Left lung (tissue), 10 donors: ENCODE measurements around the gene GCG. TPM values are rescaled to one million over a fixed set of nuclear protein-coding genes. Genes with fewer than 3 reads are reported as not detected.

Experiments
- ATAC-seq: fragments of 200-7000 bp; cut with Tn5 transposase; one replicate; pipeline ENCODE4 v1.9.1; 2020; ENCODE audit warnings: moderate library complexity
- DNase-seq, 4 donors: peaks; one replicate each; pipeline ENCODE4 v3.0.0-alpha.2; 2013 to 2020
- H3K27ac ChIP-seq, 2 donors: fragments of 200-600 bp; sonication (generic) in 1 of 2; one replicate each; pipeline versions ENCODE4 v1.5.0 to v1.8.0; 2020 to 2021
- H3K27me3 ChIP-seq, 2 donors: fragments of 200-600 bp; sonication (generic) in 1 of 2; one replicate each; pipeline versions ENCODE4 v1.5.0 to v1.8.0; 2020 to 2021
- H3K36me3 ChIP-seq, 2 donors: fragments of 200-600 bp; sonication (generic) in 1 of 2; one replicate each; pipeline versions ENCODE4 v1.5.0 to v1.8.0; 2020 to 2021
- H3K4me1 ChIP-seq, 2 donors: fragments of 200-600 bp; one replicate each; pipeline ENCODE4 v1.8.0; 2021
- H3K4me3 ChIP-seq, 2 donors: fragments of 200-600 bp; sonication (generic) in 1 of 2; one replicate each; pipeline versions ENCODE4 v1.5.0 to v1.8.0; 2020 to 2021; ENCODE audit warnings: mild to moderate bottlenecking in 1 of 2
- H3K9me3 ChIP-seq, 2 donors: fragments of 200-600 bp; sonication (generic) in 1 of 2; one replicate each; pipeline versions ENCODE4 v1.5.0 to v1.8.0; 2020 to 2021
- CTCF ChIP-seq, 2 donors: fragments of 200-600 bp; sonication (generic) in 1 of 2; IDR thresholded peaks; one replicate each; pipeline versions ENCODE4 v1.5.0 to v1.8.0; 2021; ENCODE audit warnings: antibody characterized with exemption in 2 of 2
- intact Hi-C, 2 donors: fragments of 100-400 bp; cut with DNase I; formaldehyde crosslinking; loops; one replicate each; pipeline versions ENCODE4 v1.11.2 to v1.14.2; 2022
- polyA plus RNA-seq, 6 donors: library from polyadenylated mRNA; unstranded; fragments of 120-200 nt; gene quantifications; one replicate each; pipeline ENCODE4 v1.2.1, GENCODE V29; 2013; ENCODE audit not compliant: insufficient read length in 6 of 6
- total RNA-seq, 2 donors: library from RNA; stranded (reverse); fragmentation: NEBNext Ultra II Directional; extraction: Animal tissue kit (Norgen Biotek cat#: 25700); gene quantifications; one replicate each; pipeline ENCODE4 v1.2.1, GENCODE V29; 2021
- donor health status: DM: no; HTN: yes; CAD: no.
- donor health status: DM: no; HTN: no; CAD: no.

The GCG gene
- total and polyA plus RNA-seq, 8 donors = 0.15 TPM; not detected in 7

GRCh38 chr2:162166745-162167144, 14.7 kb upstream of the GCG start:
- TF ChIP-seq CTCF (IDR thresholded peaks at IDR 0.05) = no peak
- no peaks in the 10 kb centered on the region for H3K27me3 ChIP-seq
- ATAC-seq (no peak), DNase-seq (no peak)
- H3K9me3 ChIP-seq = no peaks in the 10 kb centered on the region
- no peaks in the 10 kb centered on the region for H3K4me1 ChIP-seq
- no peaks in the 10 kb centered on the region for H3K36me3 ChIP-seq
- no peak overlapping the region for H3K4me3 ChIP-seq
- intact Hi-C loops = no loop called here
- no peak overlapping the region for H3K27ac ChIP-seq

GRCh38 chr2:162166174-162166573, 14.1 kb upstream of the GCG start:
- no peaks in the 10 kb centered on the region for H3K9me3 ChIP-seq
- intact Hi-C loops = no loop called here
- DNase-seq (no peak), ATAC-seq (no peak)
- H3K27me3 ChIP-seq = no peaks in the 10 kb centered on the region
- no peaks in the 10 kb centered on the region for H3K4me1 ChIP-seq
- no peak overlapping the region for H3K4me3 ChIP-seq
- TF ChIP-seq CTCF (IDR thresholded peaks at IDR 0.05) = no peak
- no peak overlapping the region for H3K27ac ChIP-seq
- H3K36me3 ChIP-seq = no peaks in the 10 kb centered on the region

GRCh38 chr2:162164802-162165201, 12.8 kb upstream of the GCG start:
- DNase-seq = no peak

GRCh38 chr2:162159446-162159845, 7.4 kb upstream of the GCG start:
- no peak overlapping the region for H3K27ac ChIP-seq
- no peaks in the 10 kb centered on the region for H3K36me3 ChIP-seq
- no peaks in the 10 kb centered on the region for H3K9me3 ChIP-seq
- intact Hi-C loops = no loop called here
- no peaks in the 10 kb centered on the region for H3K27me3 ChIP-seq
- no peak for ATAC-seq
- TF ChIP-seq CTCF (IDR thresholded peaks at IDR 0.05) = no peak
- H3K4me3 ChIP-seq = no peak overlapping the region
- DNase-seq = no peak
- H3K4me1 ChIP-seq = no peaks in the 10 kb centered on the region

More at GRCh38 chr2:162164802-162165201, 12.8 kb upstream of the GCG start:
- no peaks in the 10 kb centered on the region for H3K9me3 ChIP-seq
- TF ChIP-seq CTCF (IDR thresholded peaks at IDR 0.05) = no peak
- no peak overlapping the region for H3K4me3 ChIP-seq
- H3K27ac ChIP-seq = no peak overlapping the region
- intact Hi-C loops = no loop called here
- no peaks in the 10 kb centered on the region for H3K36me3 ChIP-seq
- H3K27me3 ChIP-seq = no peaks in the 10 kb centered on the region
- ATAC-seq = peak; percentile 41
- H3K4me1 ChIP-seq = no peaks in the 10 kb centered on the region

GRCh38 chr2:162156149-162156548, 4.1 kb upstream of the GCG start:
- intact Hi-C loops = no loop called here
- no peak overlapping the region for H3K4me3 ChIP-seq
- H3K36me3 ChIP-seq = no peaks in the 10 kb centered on the region
- no peaks in the 10 kb centered on the region for H3K9me3 ChIP-seq
- H3K27ac ChIP-seq = no peak overlapping the region
- no peak for TF ChIP-seq CTCF (IDR thresholded peaks at IDR 0.05)
- no peaks in the 10 kb centered on the region for H3K4me1 ChIP-seq
- no peaks in the 10 kb centered on the region for H3K27me3 ChIP-seq
- DNase-seq = no peak
- ATAC-seq = no peak
